ENCODE measurements around the gene NUTM1.
A peak's percentile ranks its signal among the peaks of the same experiment; 100 is the strongest.

The NUTM1 gene, protein sequence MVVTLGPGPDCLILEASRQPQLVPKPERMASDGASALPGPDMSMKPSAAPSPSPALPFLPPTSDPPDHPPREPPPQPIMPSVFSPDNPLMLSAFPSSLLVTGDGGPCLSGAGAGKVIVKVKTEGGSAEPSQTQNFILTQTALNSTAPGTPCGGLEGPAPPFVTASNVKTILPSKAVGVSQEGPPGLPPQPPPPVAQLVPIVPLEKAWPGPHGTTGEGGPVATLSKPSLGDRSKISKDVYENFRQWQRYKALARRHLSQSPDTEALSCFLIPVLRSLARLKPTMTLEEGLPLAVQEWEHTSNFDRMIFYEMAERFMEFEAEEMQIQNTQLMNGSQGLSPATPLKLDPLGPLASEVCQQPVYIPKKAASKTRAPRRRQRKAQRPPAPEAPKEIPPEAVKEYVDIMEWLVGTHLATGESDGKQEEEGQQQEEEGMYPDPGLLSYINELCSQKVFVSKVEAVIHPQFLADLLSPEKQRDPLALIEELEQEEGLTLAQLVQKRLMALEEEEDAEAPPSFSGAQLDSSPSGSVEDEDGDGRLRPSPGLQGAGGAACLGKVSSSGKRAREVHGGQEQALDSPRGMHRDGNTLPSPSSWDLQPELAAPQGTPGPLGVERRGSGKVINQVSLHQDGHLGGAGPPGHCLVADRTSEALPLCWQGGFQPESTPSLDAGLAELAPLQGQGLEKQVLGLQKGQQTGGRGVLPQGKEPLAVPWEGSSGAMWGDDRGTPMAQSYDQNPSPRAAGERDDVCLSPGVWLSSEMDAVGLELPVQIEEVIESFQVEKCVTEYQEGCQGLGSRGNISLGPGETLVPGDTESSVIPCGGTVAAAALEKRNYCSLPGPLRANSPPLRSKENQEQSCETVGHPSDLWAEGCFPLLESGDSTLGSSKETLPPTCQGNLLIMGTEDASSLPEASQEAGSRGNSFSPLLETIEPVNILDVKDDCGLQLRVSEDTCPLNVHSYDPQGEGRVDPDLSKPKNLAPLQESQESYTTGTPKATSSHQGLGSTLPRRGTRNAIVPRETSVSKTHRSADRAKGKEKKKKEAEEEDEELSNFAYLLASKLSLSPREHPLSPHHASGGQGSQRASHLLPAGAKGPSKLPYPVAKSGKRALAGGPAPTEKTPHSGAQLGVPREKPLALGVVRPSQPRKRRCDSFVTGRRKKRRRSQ

GRCh38 chr15:34342737-34343575 is at the start of gene NUTM1, which contains the start of gene NOP10:
NUTM1 (plus strand) TSS chr15:34343315; CDS start chr15:34343697, 382 bp downstream.
NOP10 (minus strand) TSS chr15:34343136; CDS start chr15:34343073, 63 bp downstream.
- peak; percentile 97 for DNase-seq

DNA sequence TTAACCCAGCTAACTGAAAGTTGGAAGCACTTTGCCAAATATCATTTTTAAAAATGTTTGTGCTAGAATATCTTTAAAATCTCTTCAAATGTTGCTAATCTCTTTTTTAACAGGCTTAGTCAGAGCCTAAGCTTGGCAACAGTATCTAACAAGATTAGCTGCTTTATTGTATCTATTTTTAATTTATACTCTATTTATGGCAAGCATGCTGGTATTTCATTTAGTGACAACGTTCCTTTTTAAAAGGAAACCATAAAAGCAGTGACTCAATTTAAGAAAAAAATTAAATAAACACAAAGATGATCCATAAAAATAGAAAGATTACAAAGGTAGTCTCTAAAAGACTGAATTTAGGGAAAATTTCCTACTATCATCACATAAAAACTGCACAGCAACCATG is 46.1 kb upstream of the NUTM1 start:
- DNase-seq: no peak

- no peak for DNase-seq
Measured at GRCh38 chr15:34301058-34301457, 42.1 kb upstream of the NUTM1 start.

DNA sequence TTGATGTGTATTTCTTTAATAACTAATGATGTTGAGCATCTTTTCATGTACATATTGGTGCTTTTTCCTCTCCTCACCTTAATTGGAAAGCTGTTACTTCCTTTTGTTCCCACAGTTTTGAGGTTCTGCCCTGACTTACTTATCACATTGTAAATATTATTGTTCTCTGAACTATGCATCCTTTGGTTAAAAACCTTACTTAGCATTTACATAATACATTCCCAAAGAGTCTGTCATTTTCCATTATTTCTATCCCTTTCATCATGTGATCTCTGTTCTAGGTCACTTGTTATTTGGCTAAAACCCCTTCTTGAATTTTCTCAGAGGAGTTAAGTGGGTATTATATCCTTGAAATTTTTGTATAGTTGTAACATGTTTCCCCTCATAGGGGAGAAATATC is 38.5 kb upstream of the NUTM1 start:
- DNase-seq: no peak

GRCh38 chr15:34311563-34311962 is 31.6 kb upstream of the NUTM1 start:
- no peak for DNase-seq

- no peak for DNase-seq
Measured at GRCh38 chr15:34314491-34315490, 28.3 kb upstream of the NUTM1 start.

GRCh38 chr15:34318277-34319079 is 24.6 kb upstream of the NUTM1 start:
- DNase-seq: peak; percentile 42

DNA sequence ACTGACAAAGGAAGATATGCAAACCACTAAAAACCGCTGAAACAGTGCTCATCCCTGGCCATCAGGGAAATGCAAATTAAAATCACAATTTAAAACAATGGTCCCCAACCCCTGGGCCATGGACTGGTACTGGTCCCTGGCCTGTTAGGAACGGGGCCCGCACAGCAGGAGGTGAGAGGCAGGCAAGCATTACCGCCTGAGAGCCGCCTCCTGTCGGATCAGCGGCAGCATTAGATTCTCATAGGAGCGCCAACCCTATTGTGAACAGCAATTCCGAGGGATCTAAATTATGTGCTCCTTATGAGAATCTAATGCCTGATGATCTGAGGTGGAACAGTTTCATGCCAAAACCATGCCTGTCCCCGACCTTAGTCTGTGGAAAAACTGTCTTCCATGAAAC is 19.9 kb upstream of the NUTM1 start:
- no peak for DNase-seq

GRCh38 chr15:34324933-34325332 is 18.2 kb upstream of the NUTM1 start:
- DNase-seq: no peak

DNA sequence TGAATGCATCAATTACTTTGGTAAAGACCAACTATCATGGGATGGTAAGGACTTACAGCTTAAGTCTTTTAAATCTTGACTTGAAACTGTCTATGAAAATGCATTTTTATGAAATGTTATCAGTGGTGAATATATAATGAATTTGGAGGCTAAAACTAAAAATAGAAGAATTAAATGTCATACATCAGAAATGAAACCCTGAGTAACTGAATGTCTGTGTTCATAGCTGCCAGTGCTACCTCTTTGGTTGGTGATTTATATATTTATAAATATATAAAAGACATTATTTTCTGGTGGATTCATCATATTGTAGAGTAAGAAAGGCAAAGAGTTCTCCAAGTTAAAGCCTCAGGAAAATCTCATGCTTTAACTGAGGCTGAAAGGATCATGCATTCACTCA is 17.7 kb upstream of the NUTM1 start:
- no peak for DNase-seq

- DNase-seq: no peak
Measured at GRCh38 chr15:34327906-34328305, 15.2 kb upstream of the NUTM1 start.

GRCh38 chr15:34329006-34329405 is 14.1 kb upstream of the NUTM1 start:
- no peak for DNase-seq

GRCh38 chr15:34330279-34330678 is 12.8 kb upstream of the NUTM1 start:
- no peak for DNase-seq

DNA sequence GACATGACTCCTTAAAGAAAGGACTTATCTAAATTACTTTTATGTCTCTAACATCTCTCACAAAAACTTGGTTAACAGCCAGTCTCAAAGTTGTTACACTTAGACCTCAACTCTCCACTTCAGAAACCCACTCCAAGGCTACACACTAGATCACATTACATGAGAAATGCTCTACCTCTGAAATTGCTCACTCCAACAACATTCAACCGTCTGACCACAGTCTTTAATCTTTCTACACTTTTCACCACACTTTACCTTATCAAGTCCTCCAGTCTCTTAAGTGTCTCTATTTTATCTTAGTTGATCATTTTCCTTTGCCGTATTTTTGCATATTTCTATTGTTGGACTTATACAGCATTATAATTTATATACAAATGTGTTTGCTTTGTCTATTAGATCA is 11.3 kb upstream of the NUTM1 start:
- DNase-seq: no peak

GRCh38 chr15:34332553-34333120 is 10.5 kb upstream of the NUTM1 start:
- DNase-seq: no peak

- DNase-seq: no peak
Measured at GRCh38 chr15:34334672-34335071, 8.4 kb upstream of the NUTM1 start.

GRCh38 chr15:34335176-34336032 is 7.7 kb upstream of the NUTM1 start:
- DNase-seq: peak; percentile 16

- DNase-seq: peak; percentile 18
Measured at GRCh38 chr15:34336231-34336990, 6.7 kb upstream of the NUTM1 start.

Data from stimulated activated CD4-positive, alpha-beta T cell treated with anti-CD3 and anti-CD28 coated beads, Interleukin-15, amount 100 ng/mL, for 24 hours (primary cell).